Placental epithelial cell (primary cell): ENCODE results near the gene ANP32E. TPM values are rescaled to one million over a fixed set of nuclear protein-coding genes. Genes with fewer than 3 reads are reported as not detected.
A peak's percentile ranks its signal among the peaks of the same experiment; 100 is the strongest.

Experiments
- small RNA-seq: library from RNA; depleted of rRNA; stranded (forward); fragments of <200 nt; gene quantifications from one replicate; pipeline ENCODE3, GENCODE V24; 2012
- total RNA-seq: library from RNA; depleted of rRNA; stranded (reverse); fragments of >200 nt; gene quantifications from 2 replicates; pipeline ENCODE4 v1.2.3, GENCODE V29; 2012

ANP32E gene
- 16.9 and 20.1 TPM in 2 replicates for total RNA-seq

GRCh38 chr1:150235852-150236613 is at the start of gene ANP32E:
TSS of gene ANP32E (minus strand) at chr1:150236112. CDS start at chr1:150235786, 326 bp downstream.

DNA sequence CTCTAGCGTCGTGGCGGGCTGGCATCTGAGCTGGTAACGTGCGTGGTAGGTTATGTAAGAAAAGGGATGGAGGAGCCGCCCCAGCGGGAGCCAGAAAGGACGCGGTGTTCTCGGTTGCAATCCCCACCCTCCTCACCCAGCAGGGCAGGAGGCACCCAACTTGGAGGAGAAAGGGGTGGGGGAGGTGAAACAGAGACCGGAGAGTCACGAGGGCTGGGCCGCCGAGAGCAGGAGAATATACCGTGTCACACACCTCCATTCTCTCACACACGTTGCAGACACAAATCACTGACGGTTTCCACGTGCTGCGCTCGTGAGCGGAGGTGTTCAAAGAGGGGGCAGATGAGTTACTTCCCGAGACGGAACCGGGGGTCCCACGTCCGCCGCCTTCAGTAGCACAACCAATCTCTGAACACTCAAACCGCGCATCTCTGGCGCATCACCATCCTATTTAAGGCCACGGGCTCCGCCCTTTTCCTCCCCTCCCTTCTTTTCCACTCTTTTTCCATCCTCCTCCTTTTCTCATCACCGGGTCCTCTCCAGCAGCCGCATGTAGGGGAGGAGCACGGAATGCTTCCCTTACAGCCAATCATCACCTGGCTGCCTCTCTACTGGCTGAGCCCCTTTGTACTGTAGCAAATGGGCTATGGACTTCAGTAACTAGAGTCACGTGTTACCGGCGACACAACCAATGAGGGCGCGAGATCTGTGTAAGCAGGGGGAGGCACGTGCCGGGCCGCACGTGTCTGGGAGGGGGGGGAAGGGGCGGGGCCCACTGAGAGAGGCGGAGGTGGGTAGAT is 46.0 kb upstream of the ANP32E start, which contains the start of gene CIART:
Gene CIART (plus strand): TSS at position 797 of the 800 bp plus-strand sequence. CDS start 714 bp downstream, outside the sequence.

GRCh38 chr1:150268705-150269403 is 32.9 kb upstream of the ANP32E start, which contains the start of gene APH1A:
TSS of gene APH1A (minus strand) at chr1:150269016. CDS start at chr1:150268810, 206 bp downstream.

GRCh38 chr1:150257624-150258585 is 22.0 kb upstream of the ANP32E start, which contains the start of gene CA14:
TSS of gene CA14 (plus strand) at chr1:150257774. CDS start at chr1:150258129, 355 bp downstream.

Small RNA genes lying within 50 kb of the gene (small RNA-seq; reads per million reads assigned to genes)
- gene RN7SL480P, result not detected
- gene RNU2-17P, result 45.9 reads per million, percentile 97 among the genes with 10 or more reads in this experiment

Other genes starting within 250 kb of the ANP32E start
- 13.0 and 20.1 TPM in 2 replicates for gene OTUD7B, start 225.4 kb downstream of the ANP32E start, total RNA-seq
- gene VPS45, start 168.3 kb downstream of the ANP32E start, total RNA-seq, result 21.2 and 32.4 TPM in 2 replicates
- gene PLEKHO1, start 86.2 kb downstream of the ANP32E start, total RNA-seq, result 11.2 and 22.8 TPM in 2 replicates
- gene CA14, start 21.7 kb upstream of the ANP32E start, total RNA-seq, result under 0.01 TPM in 1 of 2 replicates, not detected in the other
- gene APH1A, start 32.9 kb upstream of the ANP32E start, total RNA-seq, result 107 and 130 TPM in 2 replicates
- 0.33 and 0.79 TPM in 2 replicates for gene C1orf54, start 36.7 kb upstream of the ANP32E start, total RNA-seq
- gene CIART, start 46.4 kb upstream of the ANP32E start, total RNA-seq, result 5.1 and 5.9 TPM in 2 replicates
- 35.2 and 49.9 TPM in 2 replicates for gene MRPS21, start 57.7 kb upstream of the ANP32E start, total RNA-seq
- gene PRPF3, start 85.4 kb upstream of the ANP32E start, total RNA-seq, result 37.6 and 40.4 TPM in 2 replicates
- gene RPRD2, start 128.0 kb upstream of the ANP32E start, total RNA-seq, result 9.0 and 10.2 TPM in 2 replicates